ENCODE results near the gene CHMP5. TPM values are rescaled to one million over a fixed set of nuclear protein-coding genes. Genes with fewer than 3 reads are reported as not detected.

Gene CHMP5
- total RNA-seq, 1 experiment from 2014 or later = 74.4 TPM

DNA sequence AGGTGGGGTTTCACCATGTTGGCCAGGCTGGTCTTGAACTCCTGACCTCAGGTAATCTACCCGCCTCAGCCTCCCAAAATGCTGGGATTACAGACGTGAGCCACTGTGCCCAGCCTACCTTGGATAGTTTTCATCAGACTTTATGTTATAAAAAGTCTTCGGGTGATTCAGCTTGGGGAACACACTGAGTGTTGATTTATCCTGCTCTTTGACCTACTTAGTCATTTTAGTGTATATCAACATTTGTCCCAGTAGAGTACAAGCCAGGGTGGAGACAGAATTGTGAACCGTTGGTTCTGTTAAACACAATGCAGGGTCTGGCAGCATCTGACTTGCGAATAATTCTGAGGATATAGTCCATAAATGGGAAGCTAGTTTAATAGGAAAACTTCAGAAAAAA, 65.1 kb downstream of the CHMP5 start:
- Histone ChIP-seq H3K27ac (ENCODE audit: low read depth, low read length, poor library complexity, severe bottlenecking) (no peak overlapping the region), H3K4me1 (ENCODE audit: insufficient read depth, low read length, poor library complexity, severe bottlenecking) (no peaks in the 10 kb centered on the region), H3K9me3 (ENCODE audit: low read depth, low read length, poor library complexity, severe bottlenecking) (no peaks in the 10 kb centered on the region), H3K27me3 (replicated peaks; ENCODE audit: insufficient read depth, low read depth, low read length, poor library complexity) (no peaks in the 10 kb centered on the region), H3K36me3 (ENCODE audit: insufficient read depth, low read length, poor library complexity, severe bottlenecking) (peaks cover 17% of the 10 kb centered on the region), H3K4me3 (ENCODE audit: low read depth, low read length, poor library complexity, severe bottlenecking) (no peak overlapping the region)
- BruUV-seq (replicated peaks) = no TSS peak
- CTCF ChIA-PET = no interaction called here
- intact Hi-C loops (cut with micrococcal nuclease; ENCODE audit: unreplicated experiment) = no loop called here
- TF ChIP-seq, protein P1, sequence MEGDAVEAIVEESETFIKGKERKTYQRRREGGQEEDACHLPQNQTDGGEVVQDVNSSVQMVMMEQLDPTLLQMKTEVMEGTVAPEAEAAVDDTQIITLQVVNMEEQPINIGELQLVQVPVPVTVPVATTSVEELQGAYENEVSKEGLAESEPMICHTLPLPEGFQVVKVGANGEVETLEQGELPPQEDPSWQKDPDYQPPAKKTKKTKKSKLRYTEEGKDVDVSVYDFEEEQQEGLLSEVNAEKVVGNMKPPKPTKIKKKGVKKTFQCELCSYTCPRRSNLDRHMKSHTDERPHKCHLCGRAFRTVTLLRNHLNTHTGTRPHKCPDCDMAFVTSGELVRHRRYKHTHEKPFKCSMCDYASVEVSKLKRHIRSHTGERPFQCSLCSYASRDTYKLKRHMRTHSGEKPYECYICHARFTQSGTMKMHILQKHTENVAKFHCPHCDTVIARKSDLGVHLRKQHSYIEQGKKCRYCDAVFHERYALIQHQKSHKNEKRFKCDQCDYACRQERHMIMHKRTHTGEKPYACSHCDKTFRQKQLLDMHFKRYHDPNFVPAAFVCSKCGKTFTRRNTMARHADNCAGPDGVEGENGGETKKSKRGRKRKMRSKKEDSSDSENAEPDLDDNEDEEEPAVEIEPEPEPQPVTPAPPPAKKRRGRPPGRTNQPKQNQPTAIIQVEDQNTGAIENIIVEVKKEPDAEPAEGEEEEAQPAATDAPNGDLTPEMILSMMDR (conservative IDR thresholded peaks at IDR 0.05; ENCODE audit: low read depth, low read length) = no peak
- TF ChIP-seq EZH2 (IDR thresholded peaks at IDR 0.05; ENCODE audit: borderline replicate concordance, low read depth, low read length, poor library complexity, severe bottlenecking) = no peak
- POLR2A ChIA-PET (ENCODE audit: low non-redundant PET) = no interaction called here
- no peak for DNase-seq (ENCODE audit: low spot score)

DNA sequence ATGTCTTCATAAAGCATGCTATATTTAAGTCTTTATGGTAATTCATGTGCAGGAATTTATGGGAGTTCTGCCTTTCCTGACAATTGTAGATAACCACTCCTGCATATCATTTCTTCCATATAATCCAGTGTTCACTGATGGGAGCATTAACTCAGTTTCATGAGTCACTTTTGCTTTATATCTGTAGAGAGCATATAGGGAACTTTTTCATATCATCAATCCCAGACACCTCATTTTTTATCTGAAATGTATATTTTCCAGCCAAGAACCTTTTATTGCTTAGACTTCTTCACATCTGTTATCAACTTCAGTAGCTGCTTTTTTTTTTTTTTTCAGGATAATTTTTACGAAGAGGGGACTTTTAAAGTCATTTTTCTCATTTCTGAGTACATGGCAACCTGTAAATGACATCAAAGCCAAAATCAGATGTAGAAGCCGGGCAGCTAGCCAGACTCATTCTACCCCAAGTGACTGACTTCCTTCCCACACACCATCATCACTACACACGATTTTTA, 66.6 kb downstream of the CHMP5 start:
- no peak for DNase-seq (ENCODE audit: low spot score)
- POLR2A ChIA-PET (ENCODE audit: low non-redundant PET) = no interaction called here
- intact Hi-C loops (cut with micrococcal nuclease; ENCODE audit: unreplicated experiment) = no loop called here
- H3K4me3 ChIP-seq (ENCODE audit: low read depth, low read length, poor library complexity, severe bottlenecking) = no peak overlapping the region
- no TSS peak for BruUV-seq (replicated peaks)
- CTCF ChIA-PET = no interaction called here
- peaks cover 17% of the 10 kb centered on the region for H3K36me3 ChIP-seq (ENCODE audit: insufficient read depth, low read length, poor library complexity, severe bottlenecking)
- no peaks in the 10 kb centered on the region for H3K9me3 ChIP-seq (ENCODE audit: low read depth, low read length, poor library complexity, severe bottlenecking)
- H3K27ac ChIP-seq (ENCODE audit: low read depth, low read length, poor library complexity, severe bottlenecking) = no peak overlapping the region
- no peaks in the 10 kb centered on the region for H3K4me1 ChIP-seq (ENCODE audit: insufficient read depth, low read length, poor library complexity, severe bottlenecking)
- H3K27me3 ChIP-seq (replicated peaks; ENCODE audit: insufficient read depth, low read depth, low read length, poor library complexity) = no peaks in the 10 kb centered on the region
- TF ChIP-seq, protein P1 (conservative IDR thresholded peaks at IDR 0.05; ENCODE audit: low read depth, low read length) = no peak
- TF ChIP-seq EZH2 (IDR thresholded peaks at IDR 0.05; ENCODE audit: borderline replicate concordance, low read depth, low read length, poor library complexity, severe bottlenecking) = no peak

Other genes starting within 250 kb of the CHMP5 start
- 296 and 373 TPM in 2 replicates for gene DNAJA1, start 239.8 kb upstream of the CHMP5 start, total RNA-seq (2021)
- gene SMU1, start 188.4 kb upstream of the CHMP5 start, total RNA-seq (2021) = 30.6 and 31.2 TPM in 2 replicates
- gene B4GALT1, start 97.7 kb upstream of the CHMP5 start, total RNA-seq (2021) = 31.0 and 32.0 TPM in 2 replicates
- not detected in 2 replicates for gene SPINK4, start 24.9 kb upstream of the CHMP5 start, total RNA-seq (2021)
- 48.4 and 52.7 TPM in 2 replicates for gene BAG1, start 341 bp upstream of the CHMP5 start, total RNA-seq (2021)
- 36.3 and 40.0 TPM in 2 replicates for gene NFX1, start 25.5 kb downstream of the CHMP5 start, total RNA-seq (2021)
- not detected in 2 replicates for gene AQP7, start 137.5 kb downstream of the CHMP5 start, total RNA-seq (2021)
- gene AQP3, start 182.5 kb downstream of the CHMP5 start, total RNA-seq (2021) = 0.37 and 0.43 TPM in 2 replicates
- gene NOL6, start 208.9 kb downstream of the CHMP5 start, total RNA-seq (2021) = 36.3 and 49.6 TPM in 2 replicates